KOPT-K1 (cell line): ENCODE results near the gene GOT1.

ENCODE experiments used
- H3K27ac ChIP-seq: fragments of 200-600 bp; sonication (generic); 2 replicates; pipeline ENCODE4 v1.5.1; 2016; ENCODE audit warnings: antibody characterized with exemption, mild to moderate bottlenecking, low read depth, low read length; ENCODE audit not compliant: poor library complexity, severe bottlenecking
- H3K36me3 ChIP-seq: fragments of 200-600 bp; sonication (generic); 2 replicates; pipeline ENCODE4 v1.5.1; 2017; ENCODE audit warnings: antibody characterized with exemption, mild to moderate bottlenecking, low read length, moderate library complexity; ENCODE audit not compliant: insufficient read depth
- H3K9me3 ChIP-seq: fragments of 200-600 bp; sonication (generic); 2 replicates; pipeline ENCODE4 v1.5.1; 2017; ENCODE audit warnings: antibody characterized with exemption, low read length, mild to moderate bottlenecking; ENCODE audit not compliant: insufficient read depth, poor library complexity, severe bottlenecking

The GOT1 gene

DNA sequence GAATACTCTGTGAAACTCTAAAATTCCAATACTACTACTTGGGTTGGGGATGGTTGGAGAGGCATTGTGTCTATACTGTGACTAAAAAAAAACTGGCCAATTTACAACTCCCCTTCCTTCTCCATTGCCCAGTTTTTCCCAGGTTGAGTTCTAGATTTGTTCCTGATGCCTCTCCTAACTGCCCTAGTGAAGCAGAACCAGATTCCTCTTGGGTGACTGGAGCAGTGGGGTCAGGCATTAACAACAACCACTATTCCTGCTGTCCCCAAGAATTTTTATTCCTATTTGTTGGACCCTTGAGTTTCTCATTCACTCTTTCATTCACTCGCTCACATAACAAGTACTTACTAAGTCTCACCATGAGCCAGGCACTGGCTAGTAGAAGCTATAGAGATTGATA is 5.8 kb downstream of the GOT1 start:
- no peak overlapping the region for H3K27ac ChIP-seq
- no peaks in the 10 kb centered on the region for H3K9me3 ChIP-seq
- peaks cover 20% of the 10 kb centered on the region for H3K36me3 ChIP-seq

GRCh38 chr10:99422529-99423096 is 7.8 kb downstream of the GOT1 start:
- H3K9me3 ChIP-seq, result no peaks in the 10 kb centered on the region
- no peak overlapping the region for H3K27ac ChIP-seq
- H3K36me3 ChIP-seq, result peaks cover 36% of the 10 kb centered on the region

- H3K36me3 ChIP-seq, result peaks cover 36% of the 10 kb centered on the region
- no peak overlapping the region for H3K27ac ChIP-seq
- no peaks in the 10 kb centered on the region for H3K9me3 ChIP-seq
These were observed 9.1 kb downstream of the GOT1 start for GRCh38 chr10:99421233-99421739.

- Histone ChIP-seq H3K9me3 (no peaks in the 10 kb centered on the region), H3K27ac (no peak overlapping the region), H3K36me3 (peaks cover 26% of the 10 kb centered on the region)
These were observed 10.7 kb downstream of the GOT1 start for GRCh38 chr10:99419688-99420087.

GRCh38 chr10:99418910-99419624 is 11.4 kb downstream of the GOT1 start:
- Histone ChIP-seq H3K36me3 (peaks cover 24% of the 10 kb centered on the region), H3K27ac (no peak overlapping the region), H3K9me3 (no peaks in the 10 kb centered on the region)

DNA sequence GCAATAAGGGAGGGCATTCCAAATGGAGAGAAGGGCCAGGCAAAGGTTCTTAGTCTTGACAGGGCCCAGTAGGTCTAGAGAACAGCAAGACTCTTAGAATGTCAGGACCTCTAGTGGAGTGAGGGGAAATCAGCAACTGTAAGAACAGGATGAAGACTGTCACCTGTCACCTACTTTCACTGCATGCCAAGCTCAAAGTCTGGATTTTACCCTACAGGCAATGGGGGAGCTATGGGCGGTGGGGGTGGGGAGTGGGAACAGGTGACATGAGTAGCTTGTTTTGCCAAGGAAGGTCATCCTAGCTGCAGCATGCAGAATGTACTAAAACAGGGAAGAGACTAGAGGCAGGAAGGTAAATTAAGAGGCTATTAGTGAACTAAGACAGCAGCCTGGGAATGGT is 18.3 kb downstream of the GOT1 start:
- H3K9me3 ChIP-seq, result no peaks in the 10 kb centered on the region
- no peak overlapping the region for H3K27ac ChIP-seq
- 0 out of 2 replicates have a peak, but pooled peaks cover 9% of the 10 kb centered on the region for H3K36me3 ChIP-seq

DNA sequence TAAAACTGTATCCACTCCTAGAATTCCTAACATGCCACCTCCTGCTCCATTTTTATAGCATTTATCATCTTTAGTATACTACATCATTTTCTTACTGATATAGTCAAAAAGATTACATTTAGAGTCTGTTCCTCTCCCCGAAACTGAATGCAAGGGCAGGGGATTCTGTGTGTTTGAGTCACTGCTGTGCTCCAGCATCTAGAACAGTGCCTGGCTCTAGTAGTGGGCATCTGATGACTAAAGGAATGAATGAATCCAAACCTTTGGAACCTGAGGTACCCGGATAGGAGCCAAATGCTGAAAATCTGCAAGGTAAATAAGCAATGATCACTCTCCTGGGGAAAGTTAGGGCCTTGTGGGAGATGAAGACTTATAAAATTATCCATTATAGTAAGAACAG is 18.9 kb downstream of the GOT1 start:
- H3K9me3 ChIP-seq, result no peaks in the 10 kb centered on the region
- peaks cover 15% of the 10 kb centered on the region; the same call in 1 of the 2 replicates for H3K36me3 ChIP-seq
- no peak overlapping the region for H3K27ac ChIP-seq

- H3K27ac ChIP-seq, result no peak overlapping the region
- no peaks in the 10 kb centered on the region for H3K9me3 ChIP-seq
- H3K36me3 ChIP-seq, result peaks cover 21% of the 10 kb centered on the region
These were observed 19.5 kb downstream of the GOT1 start for GRCh38 chr10:99410876-99411275.

DNA sequence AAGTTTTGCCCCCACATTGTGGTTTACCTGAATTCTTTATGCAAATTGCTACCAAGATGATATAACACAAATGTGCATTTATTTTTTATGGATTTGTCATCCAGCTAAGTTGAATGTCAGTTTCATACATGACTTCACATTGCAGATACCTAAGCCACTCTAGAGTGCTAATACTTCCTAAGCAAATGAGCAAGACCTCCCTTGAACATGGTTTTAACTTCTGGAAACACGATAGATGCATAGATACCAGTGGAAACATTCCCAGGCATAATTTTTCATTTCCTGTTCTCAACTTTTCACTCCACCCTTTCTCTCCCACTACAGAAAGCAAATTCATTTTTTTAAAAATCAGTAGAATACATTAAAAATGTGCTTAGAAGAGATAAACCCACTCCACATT is 20.3 kb downstream of the GOT1 start:
- Histone ChIP-seq H3K36me3 (peaks cover 28% of the 10 kb centered on the region), H3K27ac (no peak overlapping the region)

GRCh38 chr10:99406149-99406548 is 24.3 kb downstream of the GOT1 start:
- Histone ChIP-seq H3K9me3 (no peaks in the 10 kb centered on the region), H3K36me3 (peaks cover 56% of the 10 kb centered on the region)

More for the DNA sequence above, 20.3 kb downstream of the GOT1 start:
- no peaks in the 10 kb centered on the region for H3K9me3 ChIP-seq

GRCh38 chr10:99403674-99404073 is 26.8 kb downstream of the GOT1 start:
- Histone ChIP-seq H3K36me3 (peaks cover 74% of the 10 kb centered on the region), H3K27ac (no peak overlapping the region)

More at GRCh38 chr10:99406149-99406548, 24.3 kb downstream of the GOT1 start:
- no peak overlapping the region for H3K27ac ChIP-seq

DNA sequence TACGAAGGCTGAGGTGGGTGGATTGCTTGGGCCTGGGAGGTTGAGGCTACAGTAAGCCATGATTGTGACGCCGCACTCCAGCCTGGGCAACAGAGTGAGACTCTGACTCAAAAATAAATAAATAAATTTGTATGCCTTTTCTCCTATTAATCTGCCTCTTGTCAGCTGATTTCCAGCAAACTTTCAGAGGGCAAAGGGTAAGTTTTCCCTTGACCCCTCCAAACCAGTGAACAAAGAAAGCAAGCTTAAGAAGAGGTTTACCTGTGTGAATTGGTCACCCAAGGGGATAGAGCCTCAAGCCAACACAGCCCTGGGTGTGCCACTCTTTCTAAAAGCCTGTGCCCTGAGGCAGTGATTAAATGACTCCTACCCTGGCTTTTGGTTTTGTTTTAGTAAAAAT is 30.8 kb downstream of the GOT1 start:
- H3K27ac ChIP-seq, result no peak overlapping the region
- H3K9me3 ChIP-seq, result no peaks in the 10 kb centered on the region
- H3K36me3 ChIP-seq, result peaks cover 71% of the 10 kb centered on the region

More at GRCh38 chr10:99403674-99404073, 26.8 kb downstream of the GOT1 start:
- H3K9me3 ChIP-seq, result no peaks in the 10 kb centered on the region

GRCh38 chr10:99396471-99396870 is 34.0 kb downstream of the GOT1 start:
- no peak overlapping the region for H3K27ac ChIP-seq
- H3K9me3 ChIP-seq, result no peaks in the 10 kb centered on the region
- H3K36me3 ChIP-seq, result peaks cover 51% of the 10 kb centered on the region

DNA sequence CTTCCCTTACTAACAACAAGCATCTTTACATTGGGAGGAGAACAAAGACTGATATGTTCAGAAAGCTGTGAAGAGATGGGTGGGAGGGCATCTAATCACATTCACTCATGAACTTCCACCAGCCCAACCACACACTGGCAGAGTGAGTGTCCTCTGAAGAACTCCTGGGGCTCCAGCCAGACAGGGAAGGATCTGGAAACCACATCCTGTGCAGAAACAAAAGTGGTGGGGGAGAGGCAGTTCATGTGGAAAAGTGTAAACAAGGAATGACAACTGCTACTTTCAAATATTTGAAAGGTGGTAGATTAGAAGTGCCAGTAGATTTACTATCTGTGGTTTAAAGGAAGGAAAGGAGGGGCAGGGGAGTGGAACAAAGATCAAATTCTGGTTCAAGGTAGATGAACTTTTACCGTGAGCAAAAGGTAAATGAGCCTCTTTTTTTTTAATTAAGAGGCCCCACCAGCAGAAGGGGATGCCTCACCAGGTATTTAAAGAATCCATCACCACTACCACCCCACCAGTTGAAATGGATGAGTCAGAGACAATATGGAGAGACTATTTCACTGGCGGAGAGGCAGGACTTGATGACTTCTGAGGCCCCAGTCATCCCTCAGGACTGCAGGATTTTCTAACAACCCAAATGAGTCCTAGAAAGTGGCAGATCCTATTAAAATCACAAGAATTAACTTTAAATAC is 34.5 kb downstream of the GOT1 start:
- Histone ChIP-seq H3K9me3 (no peaks in the 10 kb centered on the region), H3K27ac (no peak overlapping the region), H3K36me3 (peaks cover 45% of the 10 kb centered on the region)

- Histone ChIP-seq H3K27ac (no peak overlapping the region), H3K9me3 (no peaks in the 10 kb centered on the region), H3K36me3 (peaks cover 36% of the 10 kb centered on the region)
These were observed 35.5 kb downstream of the GOT1 start for GRCh38 chr10:99394761-99395386.
